NCI-H146 treated with DMSO at 0.1 percent for 48 hours (cell line): ENCODE measurements around the gene C9orf152.
"Not testable (repeated sequence)": the region's sequence is repeated elsewhere in the genome, so short reads cannot be mapped to it uniquely, and the experiment has no call there.

ENCODE experiments used
- DNase-seq: peaks from one replicate; lab custom pipeline; 2025; ENCODE audit not compliant: unreplicated experiment; lab: John Stamatoyannopoulos, UW

Gene C9orf152

DNA sequence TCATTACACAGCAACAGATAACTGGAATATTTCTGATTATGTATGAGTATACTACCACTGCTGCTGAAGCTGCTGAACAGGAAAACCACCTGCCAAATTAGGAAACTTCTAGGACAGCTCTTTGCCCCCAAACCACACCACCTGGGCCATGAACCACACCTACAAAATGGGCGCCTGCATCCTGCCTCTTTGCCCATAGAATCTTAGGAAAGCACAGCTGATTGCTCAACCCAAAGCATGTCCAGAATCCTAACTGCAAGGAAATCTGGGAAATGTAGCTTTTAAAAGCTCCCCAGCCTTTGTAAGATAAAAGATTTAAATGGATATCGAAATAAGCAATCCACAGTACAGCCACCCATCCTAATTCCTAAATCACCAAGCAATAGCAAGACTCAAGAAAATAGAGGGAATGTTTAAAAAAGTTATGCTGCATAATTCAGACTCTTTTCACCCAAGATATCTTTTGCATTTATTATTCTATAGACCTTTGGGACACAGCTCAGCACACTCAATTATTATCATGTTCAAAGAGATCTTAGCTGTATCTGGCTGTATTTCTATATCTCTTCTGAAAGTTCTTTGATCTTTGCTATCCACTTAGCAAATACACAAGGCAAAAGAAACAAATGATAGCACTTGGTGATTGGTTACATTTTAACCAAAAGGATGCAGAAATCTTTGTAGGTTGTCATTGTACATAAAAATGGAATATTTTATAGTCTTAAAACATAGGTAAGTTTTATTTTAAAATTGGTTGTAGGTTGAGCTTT, 6.8 kb upstream of the C9orf152 start:
- no peak for DNase-seq

GRCh38 chr9:110214090-110214489, 6.1 kb upstream of the C9orf152 start:
- no peak for DNase-seq

GRCh38 chr9:110213413-110214044, 5.6 kb upstream of the C9orf152 start:
- no peak for DNase-seq

GRCh38 chr9:110207071-110207641, 803 bp downstream of the C9orf152 start:
- no peak for DNase-seq

DNA sequence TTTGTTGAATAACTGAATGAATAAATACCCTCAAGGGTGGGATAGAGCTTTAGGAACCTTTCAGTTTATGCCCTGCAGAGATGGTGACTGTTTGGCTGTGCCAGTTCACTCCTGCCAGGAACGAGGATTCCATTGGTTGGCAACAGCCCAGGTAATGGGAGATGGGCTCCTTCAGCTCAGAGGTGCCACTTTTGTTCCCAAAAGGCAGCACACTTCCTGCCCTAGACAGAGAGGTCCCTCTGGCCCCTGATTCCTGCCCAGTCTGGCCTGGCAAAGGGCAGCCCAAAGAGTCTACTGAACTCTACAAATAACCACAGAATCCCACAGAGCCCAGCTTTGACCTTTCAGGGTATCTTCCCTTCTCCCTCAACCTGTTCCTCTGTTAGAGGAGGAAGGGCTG, 1.6 kb downstream of the C9orf152 start:
- DNase-seq: no peak

DNA sequence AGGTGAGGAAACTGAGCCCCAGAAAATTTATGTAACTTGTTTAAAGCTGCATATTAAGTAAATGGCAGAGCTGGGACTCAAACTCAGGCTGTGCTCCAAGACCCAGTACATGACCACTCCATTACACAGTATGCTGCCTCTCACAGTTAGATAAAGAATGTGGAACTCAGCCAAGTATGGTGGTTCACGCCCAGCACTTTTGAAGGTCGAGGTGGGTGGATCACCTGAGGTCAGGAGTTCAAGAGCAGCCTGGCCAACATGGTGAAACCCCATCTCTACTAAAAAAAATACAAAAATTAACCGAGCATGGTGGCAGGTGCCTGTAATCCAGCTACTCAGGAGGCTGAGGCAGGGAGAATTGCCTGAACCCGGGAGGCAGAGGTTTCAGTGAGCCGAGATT, 2.3 kb downstream of the C9orf152 start:
- DNase-seq: not testable (repeated sequence)

DNA sequence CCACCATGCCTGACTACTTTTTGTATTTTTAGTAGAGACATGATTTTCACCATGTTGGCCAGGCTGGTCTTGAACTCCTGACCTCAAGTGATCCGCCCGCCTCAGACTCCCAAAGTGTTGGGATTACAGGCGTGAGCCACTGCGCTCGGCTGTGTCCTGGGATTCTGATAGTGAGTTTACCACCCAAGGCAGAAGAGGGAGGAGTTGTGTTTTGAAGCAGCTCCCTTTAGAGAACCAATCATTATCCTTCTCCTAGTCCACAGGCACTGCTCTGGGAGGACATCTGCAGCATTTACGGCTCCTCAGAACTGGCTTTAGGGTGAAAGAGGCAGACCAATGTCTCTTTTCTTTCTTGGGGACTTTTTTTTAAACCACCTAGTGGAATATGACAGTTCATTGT, 5.7 kb downstream of the C9orf152 start:
- no peak for DNase-seq

GRCh38 chr9:110199643-110200042, 8.3 kb downstream of the C9orf152 start:
- DNase-seq: no peak

GRCh38 chr9:110198357-110198756, 9.6 kb downstream of the C9orf152 start:
- no peak for DNase-seq

DNA sequence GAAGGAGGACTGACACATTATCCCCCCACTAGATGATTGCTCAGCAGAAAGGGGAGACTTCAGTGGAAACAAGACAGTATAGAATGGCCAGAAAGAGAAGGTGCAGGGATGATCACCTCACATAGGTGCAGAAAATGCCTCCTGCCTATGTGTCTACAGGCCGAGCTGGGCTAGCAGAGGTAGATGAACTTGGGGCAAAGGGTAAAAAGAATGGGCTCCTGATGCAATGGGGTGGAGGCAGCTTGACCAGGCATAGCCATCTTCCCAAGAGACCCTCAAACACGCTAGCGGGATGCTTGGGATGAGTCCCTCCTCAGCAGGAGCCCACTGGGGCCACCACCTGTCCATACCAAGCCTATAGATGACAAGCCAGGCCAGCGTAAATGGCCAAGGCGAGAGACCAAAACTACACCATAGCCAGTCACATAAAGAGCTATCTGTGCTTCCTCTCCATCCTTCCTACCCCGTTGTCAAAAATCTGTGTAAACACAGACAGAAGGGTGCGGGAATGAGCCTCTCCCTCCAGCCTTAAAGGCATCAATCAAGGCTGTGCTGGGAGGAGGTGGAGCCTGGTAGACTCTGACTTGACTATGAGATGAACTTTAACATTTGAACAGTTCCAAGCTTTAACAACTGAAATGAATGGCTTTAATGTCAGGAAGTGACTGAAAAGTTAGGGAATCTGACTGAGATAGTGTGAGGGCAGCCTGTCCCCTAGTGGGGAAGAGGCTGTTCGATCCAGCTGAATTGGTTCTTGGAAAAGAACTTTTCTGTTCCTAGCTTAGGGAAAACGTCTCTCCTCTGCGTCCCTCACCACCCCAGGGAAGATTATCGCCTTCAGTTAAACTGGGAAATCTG, 10.4 kb downstream of the C9orf152 start:
- DNase-seq: no peak

DNA sequence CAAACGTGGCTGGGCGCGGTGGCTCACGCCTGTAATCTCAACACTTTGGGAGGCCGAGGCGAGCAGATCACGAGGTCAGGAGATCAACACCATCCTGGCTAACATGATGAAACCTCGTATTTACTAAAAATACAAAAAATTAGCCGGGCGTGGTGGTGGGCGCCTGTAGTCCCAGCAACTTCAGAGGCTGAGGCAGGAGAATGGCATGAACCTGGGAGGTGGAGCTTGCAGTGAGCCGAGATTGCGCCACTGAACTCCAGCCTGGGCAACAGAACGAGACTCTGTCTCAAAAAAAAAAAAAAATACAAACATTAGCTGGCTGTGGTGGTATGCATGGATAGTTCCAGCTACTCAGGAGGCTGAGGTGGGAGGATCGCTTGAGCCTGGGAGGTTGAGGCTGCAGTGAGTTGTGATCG, 11.9 kb downstream of the C9orf152 start:
- DNase-seq: not testable (repeated sequence)

DNA sequence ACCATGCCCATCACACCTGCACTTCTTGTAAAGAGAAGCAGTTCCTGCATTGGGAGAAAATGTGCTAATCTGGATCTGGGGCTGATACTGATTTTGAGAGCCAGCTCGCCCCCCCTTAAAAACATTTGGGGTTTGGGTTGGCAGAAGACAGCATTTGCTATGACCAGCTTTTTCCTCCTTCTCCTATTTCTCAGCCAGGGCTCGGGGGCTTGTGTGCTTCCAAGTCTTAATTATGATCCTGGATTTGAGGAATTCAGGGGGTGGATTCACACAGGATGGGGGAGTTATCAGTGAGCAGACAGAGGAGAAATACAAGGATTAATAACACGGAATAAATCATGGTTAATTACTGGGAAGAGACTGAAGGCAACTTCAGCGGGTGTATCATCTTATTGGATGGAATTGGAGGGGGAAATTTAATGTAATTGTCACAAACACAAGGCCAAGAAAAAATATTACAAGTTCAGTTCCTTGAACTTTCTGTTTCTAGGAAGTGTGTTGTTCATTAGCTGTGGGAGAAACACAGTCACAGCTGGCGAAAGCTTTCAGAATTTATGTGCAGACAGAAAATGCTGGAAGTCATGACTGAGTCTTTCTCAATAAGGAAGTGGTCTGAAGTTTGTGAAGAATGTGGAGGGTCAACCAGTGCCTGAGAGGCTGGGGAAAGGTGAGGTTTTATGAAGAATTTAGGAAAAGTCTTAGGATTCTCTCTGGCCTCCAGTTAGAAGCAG, 15.3 kb downstream of the C9orf152 start:
- DNase-seq: no peak

DNA sequence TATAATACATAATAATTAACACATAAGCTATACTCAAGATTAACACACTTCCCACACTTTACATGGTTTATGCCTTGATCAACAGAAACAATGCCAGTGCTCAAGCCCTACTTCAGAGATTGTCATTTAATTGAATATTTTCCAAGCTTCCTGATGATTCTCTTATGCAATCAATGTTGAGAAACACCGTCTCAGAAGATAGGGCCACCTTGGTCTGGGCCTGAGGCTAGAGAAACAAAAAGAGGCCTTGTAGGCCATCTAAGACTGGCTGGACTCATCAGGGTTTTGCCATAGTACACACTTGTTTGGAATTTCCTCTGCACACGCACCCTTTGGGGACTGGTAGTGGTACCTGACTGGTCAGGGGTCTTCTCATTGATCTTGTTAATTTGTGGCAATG, 16.3 kb downstream of the C9orf152 start:
- DNase-seq: no peak

DNA sequence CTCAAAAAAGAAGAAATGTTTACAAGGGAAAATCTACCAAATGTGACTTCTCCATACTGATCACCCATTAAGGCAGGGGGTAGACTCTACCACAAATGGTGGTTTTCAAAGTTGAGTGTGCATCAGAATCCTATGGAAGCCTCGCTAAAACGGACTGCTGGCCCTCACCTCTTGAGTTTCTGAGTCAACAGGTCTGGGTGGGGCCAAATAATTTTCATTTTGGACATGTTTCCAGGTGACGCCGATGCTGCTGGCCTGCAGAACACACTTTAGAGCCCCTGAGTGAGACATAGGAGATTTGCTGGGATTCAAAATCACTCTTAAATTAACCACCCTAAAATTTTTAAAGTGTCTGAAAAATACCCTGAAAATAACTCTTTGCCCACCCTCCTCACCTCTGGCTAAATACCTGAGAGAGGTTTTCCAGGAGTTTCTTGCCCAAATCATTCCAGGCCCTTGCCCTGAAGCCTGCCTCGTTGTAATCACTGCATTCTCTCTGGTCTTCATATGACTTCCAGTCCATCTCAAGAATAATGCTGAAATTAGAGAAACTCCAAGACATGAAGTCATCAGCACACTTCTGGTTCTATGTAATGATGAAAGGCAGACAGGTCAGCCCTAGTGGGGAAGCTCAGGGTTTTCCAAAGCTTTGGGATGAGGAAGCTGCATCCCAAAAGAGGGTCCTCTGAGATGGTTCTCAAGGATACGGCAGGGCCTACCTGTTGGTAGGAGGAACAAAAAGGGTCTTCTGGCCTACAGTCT, 18.2 kb downstream of the C9orf152 start:
- DNase-seq: no peak

GRCh38 chr9:110188991-110189390, 19.0 kb downstream of the C9orf152 start:
- no peak for DNase-seq

DNA sequence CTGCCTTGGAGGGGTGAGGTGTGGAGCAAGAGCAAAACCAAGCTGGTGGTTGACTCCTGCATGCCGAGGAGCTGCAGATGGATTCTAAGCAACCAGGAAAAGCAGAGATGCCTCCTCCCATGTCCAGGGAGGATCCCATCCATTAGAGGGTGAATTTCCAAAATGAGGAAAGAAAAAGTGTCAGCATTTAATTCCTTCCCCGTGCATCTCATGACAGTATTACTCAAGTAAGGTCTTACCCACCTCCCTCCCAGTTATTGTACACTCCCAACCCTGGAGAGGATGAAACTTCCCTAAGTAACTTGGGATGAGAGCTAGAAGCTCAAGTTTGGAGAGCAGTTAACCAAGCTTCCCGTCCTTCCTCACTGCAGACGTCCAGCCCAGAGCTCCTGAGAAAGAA, 19.9 kb downstream of the C9orf152 start:
- DNase-seq: no peak

DNA sequence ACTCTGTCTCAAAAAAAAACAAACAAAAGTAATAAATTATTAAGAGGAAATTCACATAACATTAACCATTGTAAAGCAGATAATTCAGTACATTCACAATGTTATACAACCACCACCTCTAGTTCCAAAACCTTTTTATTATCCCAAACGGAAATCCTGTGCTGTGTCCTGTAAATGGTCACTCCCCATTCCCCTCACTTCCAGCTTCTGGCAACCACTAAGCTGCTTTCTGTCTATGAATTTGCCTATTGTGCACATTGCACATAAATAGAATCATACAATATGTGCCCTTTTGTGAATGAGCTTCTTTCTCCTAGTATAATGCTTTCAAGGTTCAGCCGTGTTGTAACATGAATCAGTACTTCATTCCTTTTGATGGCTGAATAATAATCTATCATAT, 20.8 kb downstream of the C9orf152 start:
- DNase-seq: no peak

DNA sequence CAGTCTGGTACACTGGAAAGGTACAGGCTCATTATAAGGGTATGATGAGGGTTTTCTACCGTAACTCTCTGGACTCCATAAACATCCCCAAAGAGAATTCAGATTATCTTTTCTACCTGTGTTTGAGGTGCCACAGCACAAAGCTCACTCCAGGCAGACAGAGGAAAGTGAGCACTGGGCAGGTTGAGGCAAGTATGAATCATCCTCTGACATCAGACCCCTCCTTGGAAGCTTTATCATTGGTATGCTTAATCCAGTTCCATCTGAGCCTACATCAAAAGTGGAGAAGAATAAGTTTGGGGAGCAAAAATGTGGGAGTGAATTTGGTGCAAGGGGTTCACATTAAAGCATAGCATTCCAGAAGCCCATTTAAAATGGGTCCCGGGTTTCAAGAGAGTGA, 21.7 kb downstream of the C9orf152 start:
- DNase-seq: no peak

DNA sequence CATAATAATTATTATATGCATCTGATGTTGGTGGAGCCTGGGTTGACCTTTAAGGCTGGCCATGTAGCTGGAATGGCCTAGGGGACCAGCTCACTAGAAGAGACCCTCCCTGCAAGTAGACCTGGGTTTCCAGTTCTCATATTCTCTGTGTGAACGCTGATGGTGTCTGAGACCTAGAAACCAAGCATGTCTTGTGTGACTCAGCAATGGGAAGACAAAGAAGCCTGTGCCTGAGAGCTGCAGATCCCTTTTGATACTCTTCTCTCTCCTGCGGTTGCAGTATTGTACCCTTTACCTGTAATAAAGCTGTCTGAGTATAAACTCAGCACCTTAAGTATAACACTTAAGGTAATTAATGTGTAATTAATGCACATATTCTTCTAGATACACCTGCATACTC, 22.2 kb downstream of the C9orf152 start:
- DNase-seq: no peak
